IMR-90 (cell line): ENCODE measurements around the gene FOXC1.

Source experiments
- MAFK ChIP-seq: IDR thresholded peaks from 2 replicates; pipeline ENCODE4 v1.6.1; 2012; ENCODE audit warnings: low read depth, low read length, improper control_type of control experiment
- MAZ ChIP-seq: IDR thresholded peaks from 2 replicates; pipeline ENCODE4 v1.6.1; 2012; ENCODE audit warnings: low read depth, mild to moderate bottlenecking, low read length, improper control_type of control experiment, moderate library complexity, borderline replicate concordance
- POLR2A ChIP-seq: IDR thresholded peaks from 2 replicates; pipeline ENCODE4 v1.6.1; 2012; ENCODE audit warnings: mild to moderate bottlenecking, low read depth, low read length
- RAD21 ChIP-seq: IDR thresholded peaks from 2 replicates; pipeline ENCODE4 v1.6.1; 2012; ENCODE audit warnings: low read length, improper control_type of control experiment
- TF ChIP-seq, protein P1 (sequence below): conservative IDR thresholded peaks from 2 replicates; pipeline ENCODE4 v1.5.1; 2012; ENCODE audit warnings: mild to moderate bottlenecking, low read depth, low read length, improper control_type of control experiment
- TF ChIP-seq, protein P2 (sequence below): fragments of 150-350 bp; IDR thresholded peaks from 2 replicates; pipeline ENCODE4 v1.6.1; 2017; ENCODE audit warnings: mild to moderate bottlenecking, antibody characterized with exemption, low read length, low read depth

DNA sequence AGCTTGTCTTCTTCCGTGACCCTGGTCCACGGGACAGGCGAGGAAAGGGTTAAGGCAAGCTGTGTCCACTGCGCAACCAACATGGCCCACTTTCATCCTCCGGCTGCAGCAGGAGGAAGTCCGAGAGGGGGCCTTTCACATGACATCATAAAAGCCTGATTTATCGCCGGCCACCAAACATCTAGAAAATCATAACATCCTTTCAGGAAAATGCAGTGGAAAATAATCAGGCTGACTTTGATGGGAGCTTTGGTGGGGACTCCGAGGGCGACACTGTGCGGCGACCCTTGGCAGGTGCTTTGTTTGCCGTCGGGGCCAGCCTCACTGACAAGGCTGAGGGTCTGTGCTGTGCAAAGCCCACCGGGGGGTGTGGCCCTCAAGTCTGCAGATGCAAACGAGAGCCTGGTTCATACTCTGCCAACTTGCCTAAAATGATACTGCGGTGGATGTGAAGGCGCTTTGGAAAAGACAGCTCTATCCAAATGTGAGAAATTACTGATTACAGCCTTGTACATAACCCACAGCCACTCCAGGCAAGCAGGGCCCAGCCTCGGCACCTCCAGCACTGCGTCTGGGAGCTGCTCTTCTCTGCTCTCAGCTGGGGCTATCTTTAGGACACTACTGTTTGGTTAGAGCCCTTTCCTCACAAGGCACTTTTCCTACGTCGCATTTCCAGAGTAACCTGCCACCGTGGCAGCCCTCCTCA, 25.7 kb downstream of the FOXC1 start:
- TF ChIP-seq, protein P1, sequence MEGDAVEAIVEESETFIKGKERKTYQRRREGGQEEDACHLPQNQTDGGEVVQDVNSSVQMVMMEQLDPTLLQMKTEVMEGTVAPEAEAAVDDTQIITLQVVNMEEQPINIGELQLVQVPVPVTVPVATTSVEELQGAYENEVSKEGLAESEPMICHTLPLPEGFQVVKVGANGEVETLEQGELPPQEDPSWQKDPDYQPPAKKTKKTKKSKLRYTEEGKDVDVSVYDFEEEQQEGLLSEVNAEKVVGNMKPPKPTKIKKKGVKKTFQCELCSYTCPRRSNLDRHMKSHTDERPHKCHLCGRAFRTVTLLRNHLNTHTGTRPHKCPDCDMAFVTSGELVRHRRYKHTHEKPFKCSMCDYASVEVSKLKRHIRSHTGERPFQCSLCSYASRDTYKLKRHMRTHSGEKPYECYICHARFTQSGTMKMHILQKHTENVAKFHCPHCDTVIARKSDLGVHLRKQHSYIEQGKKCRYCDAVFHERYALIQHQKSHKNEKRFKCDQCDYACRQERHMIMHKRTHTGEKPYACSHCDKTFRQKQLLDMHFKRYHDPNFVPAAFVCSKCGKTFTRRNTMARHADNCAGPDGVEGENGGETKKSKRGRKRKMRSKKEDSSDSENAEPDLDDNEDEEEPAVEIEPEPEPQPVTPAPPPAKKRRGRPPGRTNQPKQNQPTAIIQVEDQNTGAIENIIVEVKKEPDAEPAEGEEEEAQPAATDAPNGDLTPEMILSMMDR: no peak
- no peak for TF ChIP-seq RAD21
- TF ChIP-seq, protein P2, sequence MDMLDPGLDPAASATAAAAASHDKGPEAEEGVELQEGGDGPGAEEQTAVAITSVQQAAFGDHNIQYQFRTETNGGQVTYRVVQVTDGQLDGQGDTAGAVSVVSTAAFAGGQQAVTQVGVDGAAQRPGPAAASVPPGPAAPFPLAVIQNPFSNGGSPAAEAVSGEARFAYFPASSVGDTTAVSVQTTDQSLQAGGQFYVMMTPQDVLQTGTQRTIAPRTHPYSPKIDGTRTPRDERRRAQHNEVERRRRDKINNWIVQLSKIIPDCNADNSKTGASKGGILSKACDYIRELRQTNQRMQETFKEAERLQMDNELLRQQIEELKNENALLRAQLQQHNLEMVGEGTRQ: no peak
- no peak for TF ChIP-seq MAFK
- no peak for TF ChIP-seq POLR2A
- TF ChIP-seq MAZ: no peak
